ENCODE results near the gene PTPN7. TPM values are rescaled to one million over a fixed set of nuclear protein-coding genes. Genes with fewer than 3 reads are reported as not detected.

PTPN7 gene
- total RNA-seq, 1 donor from 2014 or later = 0.75 TPM

GRCh38 chr1:202133496-202133895 lies 26.9 kb downstream of the PTPN7 start:
- H3K4me2 ChIP-seq (ENCODE audit: low read length) = no peak overlapping the region
- peaks cover 53% of the 10 kb centered on the region for H4K20me1 ChIP-seq (ENCODE audit: insufficient read depth, low read length)
- H3K4me3 Mint-ChIP-seq (ENCODE audit: unreplicated experiment) = no peak overlapping the region
- H3K27ac Mint-ChIP-seq (ENCODE audit: unreplicated experiment) = no peak overlapping the region
- no peak overlapping the region for H2AFZ ChIP-seq (ENCODE audit: low read depth, low read length)
- peaks cover 2% of the 10 kb centered on the region for H3K36me3 Mint-ChIP-seq (ENCODE audit: low read depth, unreplicated experiment)
- no peak overlapping the region for H3K9ac ChIP-seq (ENCODE audit: low read length)
- no peaks in the 10 kb centered on the region for H3K9me3 Mint-ChIP-seq (ENCODE audit: unreplicated experiment)
- H3K36me3 ChIP-seq (ENCODE audit: insufficient read depth, low read length) = peaks cover 12% of the 10 kb centered on the region
- no peak overlapping the region for H3K4me3 ChIP-seq (ENCODE audit: insufficient read depth, low read depth, low read length)
- H3K27me3 ChIP-seq (ENCODE audit: insufficient read depth, low read length) = no peaks in the 10 kb centered on the region
- peaks cover 3% of the 10 kb centered on the region for H3K27me3 Mint-ChIP-seq (ENCODE audit: low read depth, unreplicated experiment)
- peaks cover 3% of the 10 kb centered on the region for H3K4me1 Mint-ChIP-seq (ENCODE audit: low read depth, unreplicated experiment)
- DNase-seq (ENCODE audit: low read depth) (no peak), FAIRE-seq (no peak)
- H3K9me3 ChIP-seq (ENCODE audit: insufficient read depth, low read depth, low read length) = no peaks in the 10 kb centered on the region
- H3K4me1 ChIP-seq (ENCODE audit: insufficient read depth, low read length) = peaks cover 2% of the 10 kb centered on the region
- no peak overlapping the region for H3K27ac ChIP-seq (ENCODE audit: low read depth, low read length)
- H3K79me2 ChIP-seq (ENCODE audit: insufficient read depth, low read length) = peaks cover 4% of the 10 kb centered on the region
- TF ChIP-seq EZH2 (IDR thresholded peaks at IDR 0.05; ENCODE audit: insufficient read depth, low read length) = no peak
- no peak for TF ChIP-seq CTCF (IDR thresholded peaks at IDR 0.05; ENCODE audit: insufficient read depth, low read depth, low read length)

DNA sequence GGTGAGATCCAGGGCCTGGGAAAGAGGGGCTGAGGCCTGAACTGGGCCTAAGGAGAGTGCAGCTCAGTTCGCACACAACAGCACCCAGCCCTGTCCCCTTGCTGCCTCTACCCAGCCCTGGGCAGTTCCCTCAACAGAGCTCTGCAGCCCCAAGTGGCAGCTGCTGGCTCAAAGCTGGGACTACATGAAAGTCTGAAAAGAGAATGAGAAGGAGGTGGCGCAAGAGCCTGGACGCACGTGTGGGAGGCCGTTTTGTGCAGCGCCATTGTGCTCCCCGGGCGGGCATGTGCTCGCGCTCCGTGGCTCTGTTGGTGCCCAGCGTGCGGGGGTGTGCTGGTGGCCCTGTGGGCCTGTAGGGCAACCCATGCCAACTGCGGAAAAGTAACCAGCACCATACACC lies 27.4 kb downstream of the PTPN7 start:
- Histone ChIP-seq H3K9ac (ENCODE audit: low read length) (no peak overlapping the region), H3K4me2 (ENCODE audit: low read length) (no peak overlapping the region), H2AFZ (ENCODE audit: low read depth, low read length) (no peak overlapping the region), H3K4me1 (ENCODE audit: insufficient read depth, low read length) (peaks cover 2% of the 10 kb centered on the region), H3K36me3 (ENCODE audit: insufficient read depth, low read length) (peaks cover 12% of the 10 kb centered on the region), H3K4me3 (ENCODE audit: insufficient read depth, low read depth, low read length) (no peak overlapping the region), H3K27ac (ENCODE audit: low read depth, low read length) (no peak overlapping the region), H3K9me3 (ENCODE audit: insufficient read depth, low read depth, low read length) (no peaks in the 10 kb centered on the region), H3K79me2 (ENCODE audit: insufficient read depth, low read length) (no peaks in the 10 kb centered on the region), H3K27me3 (ENCODE audit: insufficient read depth, low read length) (no peaks in the 10 kb centered on the region), H4K20me1 (ENCODE audit: insufficient read depth, low read length) (peaks cover 48% of the 10 kb centered on the region)
- TF ChIP-seq CTCF (IDR thresholded peaks at IDR 0.05; ENCODE audit: insufficient read depth, low read depth, low read length) (no peak), EZH2 (IDR thresholded peaks at IDR 0.05; ENCODE audit: insufficient read depth, low read length) (no peak)
- Mint-ChIP-seq H3K27ac (ENCODE audit: unreplicated experiment) (no peak overlapping the region), H3K36me3 (ENCODE audit: low read depth, unreplicated experiment) (peaks cover 2% of the 10 kb centered on the region), H3K27me3 (ENCODE audit: low read depth, unreplicated experiment) (peaks cover 3% of the 10 kb centered on the region), H3K4me1 (ENCODE audit: low read depth, unreplicated experiment) (peaks cover 3% of the 10 kb centered on the region), H3K4me3 (ENCODE audit: unreplicated experiment) (no peak overlapping the region), H3K9me3 (ENCODE audit: unreplicated experiment) (no peaks in the 10 kb centered on the region)
- FAIRE-seq = no peak
- DNase-seq (ENCODE audit: low read depth) = no peak

- peaks cover 2% of the 10 kb centered on the region for H3K4me1 ChIP-seq (ENCODE audit: insufficient read depth, low read length)
- Mint-ChIP-seq H3K9me3 (ENCODE audit: unreplicated experiment) (peaks cover 1% of the 10 kb centered on the region), H3K36me3 (ENCODE audit: low read depth, unreplicated experiment) (peaks cover 2% of the 10 kb centered on the region), H3K27me3 (ENCODE audit: low read depth, unreplicated experiment) (peaks cover 3% of the 10 kb centered on the region), H3K27ac (ENCODE audit: unreplicated experiment) (no peak overlapping the region), H3K4me1 (ENCODE audit: low read depth, unreplicated experiment) (peaks cover 3% of the 10 kb centered on the region), H3K4me3 (ENCODE audit: unreplicated experiment) (no peak overlapping the region)
- no peaks in the 10 kb centered on the region for H3K9me3 ChIP-seq (ENCODE audit: insufficient read depth, low read depth, low read length)
- H2AFZ ChIP-seq (ENCODE audit: low read depth, low read length) = no peak overlapping the region
- H3K27me3 ChIP-seq (ENCODE audit: insufficient read depth, low read length) = no peaks in the 10 kb centered on the region
- peaks cover 40% of the 10 kb centered on the region for H4K20me1 ChIP-seq (ENCODE audit: insufficient read depth, low read length)
- no peak for TF ChIP-seq EZH2 (IDR thresholded peaks at IDR 0.05; ENCODE audit: insufficient read depth, low read length)
- H3K79me2 ChIP-seq (ENCODE audit: insufficient read depth, low read length) = no peaks in the 10 kb centered on the region
- H3K4me2 ChIP-seq (ENCODE audit: low read length) = no peak overlapping the region
- no peak overlapping the region for H3K27ac ChIP-seq (ENCODE audit: low read depth, low read length)
- H3K9ac ChIP-seq (ENCODE audit: low read length) = no peak overlapping the region
- DNase-seq (ENCODE audit: low read depth) = no peak
- H3K36me3 ChIP-seq (ENCODE audit: insufficient read depth, low read length) = peaks cover 12% of the 10 kb centered on the region
- no peak overlapping the region for H3K4me3 ChIP-seq (ENCODE audit: insufficient read depth, low read depth, low read length)
- no peak for FAIRE-seq
These were observed 28.2 kb downstream of the PTPN7 start for GRCh38 chr1:202131956-202132821.
